DND-41 (cell line): ENCODE data around the gene MTF1.

Experiments
- ATAC-seq: fragments of 200-7000 bp; cut with Tn5 transposase; 3 replicates; pipeline ENCODE4 v1.9.1; 2021; ENCODE audit warnings: low read depth; ENCODE audit not compliant: insufficient read depth
- DNase-seq: peaks from one replicate; pipeline ENCODE4 v3.0.0-alpha.2; 2020
- H2AFZ ChIP-seq: 2 replicates; pipeline ENCODE4 v1.6.0; 2012; ENCODE audit warnings: low read depth, low read length
- H3K27ac ChIP-seq: 2 replicates; pipeline ENCODE4 v1.5.1; 2012; ENCODE audit warnings: low read length, inconsistent platforms
- H3K27me3 ChIP-seq: fragments of 200-600 bp; sonication (generic); 2 replicates; pipeline ENCODE4 v1.6.0; 2012; ENCODE audit warnings: low read length, mild to moderate bottlenecking, inconsistent platforms; ENCODE audit not compliant: insufficient read depth, poor library complexity
- H3K36me3 ChIP-seq: 2 replicates; pipeline ENCODE4 v1.5.1; 2012; ENCODE audit warnings: low read length, inconsistent platforms; ENCODE audit not compliant: insufficient read depth
- H3K4me1 ChIP-seq: 2 replicates; pipeline ENCODE4 v1.5.1; 2012; ENCODE audit warnings: mild to moderate bottlenecking, low read length; ENCODE audit not compliant: insufficient read depth
- H3K4me2 ChIP-seq: 2 replicates; pipeline ENCODE4 v1.6.0; 2012; ENCODE audit warnings: mild to moderate bottlenecking, moderate library complexity, low read length, inconsistent platforms; ENCODE audit not compliant: insufficient read depth
- H3K4me3 ChIP-seq, 2 experiments: fragments of 200-600 bp in 1 of 2; shearing (Covaris generic) in 1 of 2; 2 replicates each; pipeline ENCODE4 v1.5.1; 2012 to 2016; ENCODE audit warnings: inconsistent platforms in 2 of 2, low read length in 2 of 2, mild to moderate bottlenecking in 2 of 2, low read depth in 1 of 2, moderate library complexity in 1 of 2
- H3K79me2 ChIP-seq: 2 replicates; pipeline ENCODE4 v1.6.0; 2012; ENCODE audit warnings: low read length, inconsistent platforms; ENCODE audit not compliant: insufficient read depth
- H3K9ac ChIP-seq: 2 replicates; pipeline ENCODE4 v1.6.0; 2012; ENCODE audit warnings: low read depth, mild to moderate bottlenecking, inconsistent platforms, low read length, moderate library complexity
- H3K9me3 ChIP-seq: 2 replicates; pipeline ENCODE4 v1.5.1; 2012; ENCODE audit warnings: low read length, moderate library complexity, mild to moderate bottlenecking, inconsistent platforms; ENCODE audit not compliant: insufficient read depth, severe bottlenecking
- H4K20me1 ChIP-seq: 2 replicates; pipeline ENCODE4 v1.6.0; 2012; ENCODE audit warnings: low read length; ENCODE audit not compliant: insufficient read depth
- EZH2 ChIP-seq: IDR thresholded peaks from 3 replicates; pipeline ENCODE4 v1.6.1; 2012; ENCODE audit warnings: borderline replicate concordance, low read depth, mild to moderate bottlenecking, moderate library complexity, low read length, inconsistent platforms; ENCODE audit not compliant: severe bottlenecking
- TF ChIP-seq, protein P1 (sequence below): IDR thresholded peaks from 2 replicates; pipeline ENCODE4 v1.5.1; 2012; ENCODE audit warnings: borderline replicate concordance, low read length, moderate library complexity, mild to moderate bottlenecking; ENCODE audit not compliant: poor library complexity, severe bottlenecking; ENCODE audit errors: extremely low read depth

MTF1 gene

DNA sequence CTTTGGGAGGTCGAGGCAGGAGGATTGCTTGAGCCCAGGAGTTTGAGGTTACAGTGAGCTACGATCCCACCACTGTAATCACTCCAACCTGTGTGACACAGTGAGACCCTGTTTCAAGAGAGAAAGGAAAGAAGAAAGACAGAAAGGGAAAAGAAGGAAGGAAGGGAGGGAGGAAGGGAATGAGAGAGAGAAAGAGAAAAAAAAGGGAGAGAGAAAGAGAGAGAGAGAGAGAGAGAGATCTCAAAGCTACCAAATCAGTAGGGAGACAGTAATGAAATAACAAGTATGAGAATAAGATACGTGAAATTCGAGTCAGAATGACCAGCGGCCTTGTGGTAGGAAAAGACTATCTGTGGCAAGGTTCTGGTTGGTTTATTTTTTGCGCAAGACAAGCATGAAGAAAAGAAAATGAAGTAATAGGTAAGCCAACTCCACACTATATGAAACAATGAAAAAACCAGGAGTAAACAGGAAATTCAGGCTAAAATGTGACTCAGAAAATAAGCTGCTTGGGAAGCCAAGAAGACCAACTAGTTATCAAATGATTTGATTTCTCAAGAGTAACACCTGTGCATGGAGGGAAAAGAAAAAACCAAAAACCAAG is 8.9 kb downstream of the MTF1 start:
- no peak overlapping the region for H3K4me2 ChIP-seq
- peaks cover 89% of the 10 kb centered on the region for H3K79me2 ChIP-seq
- H3K27ac ChIP-seq = no peak overlapping the region
- H2AFZ ChIP-seq = no peak overlapping the region
- H3K9me3 ChIP-seq = no peaks in the 10 kb centered on the region
- H4K20me1 ChIP-seq = peaks cover 17% of the 10 kb centered on the region; the same call in 1 of the 2 replicates
- no peak for DNase-seq
- H3K4me1 ChIP-seq = peaks cover 14% of the 10 kb centered on the region; the same call in 1 of the 2 replicates
- H3K9ac ChIP-seq = no peak overlapping the region
- ATAC-seq = no peak
- H3K27me3 ChIP-seq = no peaks in the 10 kb centered on the region
- peaks cover 20% of the 10 kb centered on the region; the same call in 1 of the 2 replicates for H3K36me3 ChIP-seq
- no peak overlapping the region for H3K4me3 ChIP-seq
- TF ChIP-seq EZH2 = no peak
- TF ChIP-seq, protein P1, sequence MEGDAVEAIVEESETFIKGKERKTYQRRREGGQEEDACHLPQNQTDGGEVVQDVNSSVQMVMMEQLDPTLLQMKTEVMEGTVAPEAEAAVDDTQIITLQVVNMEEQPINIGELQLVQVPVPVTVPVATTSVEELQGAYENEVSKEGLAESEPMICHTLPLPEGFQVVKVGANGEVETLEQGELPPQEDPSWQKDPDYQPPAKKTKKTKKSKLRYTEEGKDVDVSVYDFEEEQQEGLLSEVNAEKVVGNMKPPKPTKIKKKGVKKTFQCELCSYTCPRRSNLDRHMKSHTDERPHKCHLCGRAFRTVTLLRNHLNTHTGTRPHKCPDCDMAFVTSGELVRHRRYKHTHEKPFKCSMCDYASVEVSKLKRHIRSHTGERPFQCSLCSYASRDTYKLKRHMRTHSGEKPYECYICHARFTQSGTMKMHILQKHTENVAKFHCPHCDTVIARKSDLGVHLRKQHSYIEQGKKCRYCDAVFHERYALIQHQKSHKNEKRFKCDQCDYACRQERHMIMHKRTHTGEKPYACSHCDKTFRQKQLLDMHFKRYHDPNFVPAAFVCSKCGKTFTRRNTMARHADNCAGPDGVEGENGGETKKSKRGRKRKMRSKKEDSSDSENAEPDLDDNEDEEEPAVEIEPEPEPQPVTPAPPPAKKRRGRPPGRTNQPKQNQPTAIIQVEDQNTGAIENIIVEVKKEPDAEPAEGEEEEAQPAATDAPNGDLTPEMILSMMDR = no peak

DNA sequence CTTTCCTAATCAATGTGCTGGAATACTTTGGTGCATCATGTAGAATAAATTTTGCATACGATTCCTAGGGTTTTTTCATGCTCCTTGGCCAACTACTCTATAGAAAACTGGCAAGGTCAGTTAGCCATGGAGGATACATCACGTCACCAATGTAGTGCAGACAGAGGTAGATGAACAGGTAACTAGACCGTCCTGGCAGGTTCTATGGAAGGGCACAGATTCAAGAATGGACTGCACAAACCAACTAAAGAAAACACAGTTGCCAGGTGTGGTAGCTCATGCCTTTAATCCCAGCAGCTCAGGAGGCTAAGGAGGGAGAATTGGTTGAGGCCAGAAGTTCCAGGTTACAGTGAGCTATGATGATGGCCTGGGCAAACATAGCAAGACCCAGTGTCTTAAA is 9.9 kb downstream of the MTF1 start:
- H3K79me2 ChIP-seq = peaks cover 92% of the 10 kb centered on the region
- no peak overlapping the region for H3K9ac ChIP-seq
- H3K9me3 ChIP-seq = no peaks in the 10 kb centered on the region
- H3K36me3 ChIP-seq = peaks cover 15% of the 10 kb centered on the region; the same call in 1 of the 2 replicates
- no peaks in the 10 kb centered on the region for H3K27me3 ChIP-seq
- TF ChIP-seq, protein P1 = no peak
- TF ChIP-seq EZH2 = no peak
- H4K20me1 ChIP-seq = peaks cover 17% of the 10 kb centered on the region; the same call in 1 of the 2 replicates
- DNase-seq (no peak), ATAC-seq (no peak)
- no peak overlapping the region for H3K4me2 ChIP-seq
- no peak overlapping the region for H3K4me3 ChIP-seq
- no peak overlapping the region for H3K27ac ChIP-seq
- H2AFZ ChIP-seq = no peak overlapping the region
- H3K4me1 ChIP-seq = peaks cover 14% of the 10 kb centered on the region; the same call in 1 of the 2 replicates

DNA sequence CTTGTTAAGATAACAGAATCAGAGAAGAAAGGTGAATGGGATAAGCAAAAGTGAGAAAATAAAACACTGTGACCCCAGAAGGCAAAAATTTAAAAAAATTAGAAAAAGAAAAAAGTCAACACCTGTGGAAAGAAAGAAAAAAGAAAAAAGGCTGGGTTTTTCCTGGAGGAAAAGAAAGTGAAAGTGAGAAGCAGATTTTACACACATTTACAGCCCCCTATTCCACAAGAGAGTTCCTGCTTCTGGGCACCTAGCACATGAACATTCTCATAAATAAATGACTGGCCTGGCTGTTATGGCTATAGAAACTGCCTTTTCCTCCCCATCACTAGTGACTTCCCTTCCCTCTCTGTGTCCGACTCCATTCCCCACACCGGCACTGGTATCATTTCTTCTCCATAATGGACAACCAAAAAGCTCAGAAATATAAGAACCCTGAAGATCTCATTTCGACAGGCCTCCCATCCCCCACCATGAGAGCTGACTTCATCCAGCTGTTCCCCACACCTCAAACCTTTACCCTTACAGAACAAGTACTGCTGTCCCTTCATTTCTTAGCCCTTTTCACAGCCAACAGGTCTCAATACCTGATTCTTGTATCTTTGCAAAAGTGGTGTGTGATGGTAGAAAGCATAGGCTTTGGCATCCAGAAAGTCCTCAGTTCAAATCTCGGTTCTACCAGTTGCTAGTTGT is 12.6 kb downstream of the MTF1 start:
- Histone ChIP-seq H3K36me3 (peaks cover 3% of the 10 kb centered on the region; the same call in 1 of the 2 replicates), H3K9ac (no peak overlapping the region), H3K4me2 (peak overlapping the region; percentile 29; the same call in 1 of the 2 replicates), H3K79me2 (peaks cover 81% of the 10 kb centered on the region), H3K9me3 (no peaks in the 10 kb centered on the region), H3K4me1 (peaks cover 11% of the 10 kb centered on the region; the same call in 1 of the 2 replicates), H3K27me3 (no peaks in the 10 kb centered on the region), H3K27ac (no peak overlapping the region), H4K20me1 (peaks cover 10% of the 10 kb centered on the region; the same call in 1 of the 2 replicates), H2AFZ (no peak overlapping the region), H3K4me3 (no peak overlapping the region)
- TF ChIP-seq EZH2 = no peak
- TF ChIP-seq, protein P1 = no peak
- DNase-seq (no peak), ATAC-seq (0 out of 3 replicates have a peak, but pooled peaks have one; percentile 42)
